Caco-2 (cell line): ENCODE data around the gene GAB2. TPM values are rescaled to one million over a fixed set of nuclear protein-coding genes. Genes with fewer than 3 reads are reported as not detected.

ENCODE experiments used
- BruUV-seq: library from RNA; stranded (reverse); fragments of 400-500 nt; replicated peaks from 2 replicates; lab custom pipeline; 2021; lab: Mats Ljungman, UMichigan
- CTCF ChIA-PET: fragments of 300-600 bp; sonication (Branson Sonifier 250); formaldehyde crosslinking; loops from one replicate; lab custom pipeline; 2022; ENCODE audit warnings: antibody characterized with exemption; lab: Charles Lee
- POLR2A ChIA-PET: fragments of 300-600 bp; sonication (Branson Sonifier 250); formaldehyde crosslinking; loops from one replicate; lab custom pipeline; 2022; ENCODE audit warnings: antibody characterized with exemption; lab: Charles Lee
- DNase-seq, 2 experiments: peaks; one replicate each; pipeline versions ENCODE4 v3.0.0 to v3.0.0-alpha.2; 2020 to 2022
- H3K27me3 ChIP-seq: replicated peaks from 2 replicates; pipeline ENCODE4 v1.6.0; 2011; ENCODE audit warnings: low read length; ENCODE audit not compliant: control insufficient read depth, insufficient read depth
- H3K36me3 ChIP-seq: 2 replicates; pipeline ENCODE4 v1.5.1; 2011; ENCODE audit warnings: low read length; ENCODE audit not compliant: control insufficient read depth, insufficient read depth
- H3K4me1 ChIP-seq: fragments of 250-450 bp; sonication (Bioruptor Pico); 2 replicates; pipeline ENCODE4 v1.5.1; 2020; ENCODE audit warnings: mild to moderate bottlenecking
- H3K4me3 ChIP-seq: 2 replicates; pipeline ENCODE4 v1.5.1; 2011; ENCODE audit warnings: low read depth, mild to moderate bottlenecking, control low read depth, low read length
- H3K9me3 ChIP-seq: fragments of 250-450 bp; sonication (Bioruptor Pico); 2 replicates; pipeline ENCODE4 v1.5.1; 2020; ENCODE audit warnings: mild to moderate bottlenecking, moderate library complexity
- H3K27ac Mint-ChIP-seq: one replicate; pipeline ENCODE4 v1.8.0; 2022; ENCODE audit warnings: mixed read lengths; ENCODE audit not compliant: unreplicated experiment
- H3K27me3 Mint-ChIP-seq: one replicate; pipeline ENCODE4 v1.8.0; 2022; ENCODE audit warnings: mixed read lengths; ENCODE audit not compliant: insufficient read depth, unreplicated experiment
- H3K36me3 Mint-ChIP-seq: one replicate; pipeline ENCODE4 v1.8.0; 2022; ENCODE audit warnings: mild to moderate bottlenecking, mixed read lengths; ENCODE audit not compliant: insufficient read depth, unreplicated experiment
- H3K4me1 Mint-ChIP-seq: one replicate; pipeline ENCODE4 v1.8.0; 2022; ENCODE audit warnings: low read depth, mixed read lengths; ENCODE audit not compliant: unreplicated experiment
- H3K4me3 Mint-ChIP-seq: one replicate; pipeline ENCODE4 v1.8.0; 2022; ENCODE audit warnings: mild to moderate bottlenecking, moderate library complexity, mixed read lengths; ENCODE audit not compliant: unreplicated experiment
- H3K9me3 Mint-ChIP-seq: one replicate; pipeline ENCODE4 v1.8.0; 2022; ENCODE audit warnings: mixed read lengths; ENCODE audit not compliant: unreplicated experiment
- intact Hi-C: fragments of 100-400 bp; cut with micrococcal nuclease; formaldehyde crosslinking; loops from one replicate; pipeline ENCODE4 v1.10.0; 2022; ENCODE audit not compliant: unreplicated experiment
- total RNA-seq: library from RNA; stranded (reverse); gene quantifications from 2 replicates; pipeline ENCODE4 v1.2.3, GENCODE V29; 2022
- TF ChIP-seq, protein P1 (sequence below), 2 experiments: fragments of 200-600 bp in 1 of 2; IDR thresholded peaks; 1 replicate in 1 of 2; 2 replicates in 1 of 2; pipeline versions ENCODE4 v1.5.1 to v1.8.0; 2011 to 2022; ENCODE audit warnings: antibody characterized with exemption in 1 of 2, control low read depth in 1 of 2, inconsistent platforms in 1 of 2, low read depth in 1 of 2, low read length in 1 of 2, mild to moderate bottlenecking in 1 of 2, moderate library complexity in 1 of 2; ENCODE audit not compliant: insufficient read depth in 1 of 2, severe bottlenecking in 1 of 2, unreplicated experiment in 1 of 2

The GAB2 gene
- total RNA-seq, 1 experiment from 2014 or later: 67.3 TPM

DNA sequence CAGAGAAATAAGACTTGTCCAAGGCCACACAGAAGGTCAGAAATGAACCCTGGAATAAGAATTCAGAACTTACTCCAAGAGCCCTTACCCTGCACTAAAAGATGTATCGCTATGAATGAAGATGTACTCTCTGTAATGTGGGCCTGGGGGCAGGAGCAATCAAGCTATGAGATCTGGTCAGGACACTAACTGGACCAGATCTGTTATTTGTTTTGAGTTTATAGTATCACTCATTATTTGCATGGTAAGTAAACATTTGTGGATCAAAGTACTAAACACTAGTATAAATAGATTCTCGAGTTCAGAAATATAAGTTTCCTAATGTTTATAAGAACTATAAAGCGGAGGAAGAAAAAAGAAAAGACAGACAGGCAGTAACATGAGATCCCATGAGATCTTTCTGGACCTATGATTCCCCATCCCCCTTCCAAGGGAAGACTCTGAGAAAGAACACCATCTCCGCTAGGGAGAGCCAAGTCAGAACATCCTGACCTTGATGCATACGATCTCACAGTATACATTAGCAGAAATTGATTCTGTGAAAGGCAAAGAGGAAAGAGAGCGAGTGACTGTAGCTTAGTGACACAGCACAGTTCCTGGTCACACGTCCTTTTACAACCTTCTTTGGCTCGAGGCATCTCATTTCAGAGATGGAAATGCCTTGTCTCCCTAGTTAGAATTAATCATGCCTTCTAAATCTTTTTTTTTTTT, 157.7 kb downstream of the GAB2 start:
- Histone ChIP-seq H3K36me3 (no peaks in the 10 kb centered on the region), H3K9me3 (no peaks in the 10 kb centered on the region), H3K27me3 (no peaks in the 10 kb centered on the region), H3K4me1 (0 out of 2 replicates have a peak, but pooled peaks cover 4% of the 10 kb centered on the region), H3K4me3 (no peak overlapping the region)
- intact Hi-C loops: no loop called here
- Mint-ChIP-seq H3K4me3 (no peak overlapping the region), H3K9me3 (no peaks in the 10 kb centered on the region), H3K36me3 (peaks cover 23% of the 10 kb centered on the region), H3K27me3 (no peaks in the 10 kb centered on the region), H3K4me1 (peaks cover 9% of the 10 kb centered on the region), H3K27ac (no peak overlapping the region)
- POLR2A ChIA-PET: no interaction called here
- CTCF ChIA-PET: interaction anchor here (0.8 to 0.9 kb wide), 2 partner anchors 60 to 276 kb away, joined by 3 read pairs; no protein-coding TSS in a partner anchor
- BruUV-seq: no TSS peak
- TF ChIP-seq, protein P1, sequence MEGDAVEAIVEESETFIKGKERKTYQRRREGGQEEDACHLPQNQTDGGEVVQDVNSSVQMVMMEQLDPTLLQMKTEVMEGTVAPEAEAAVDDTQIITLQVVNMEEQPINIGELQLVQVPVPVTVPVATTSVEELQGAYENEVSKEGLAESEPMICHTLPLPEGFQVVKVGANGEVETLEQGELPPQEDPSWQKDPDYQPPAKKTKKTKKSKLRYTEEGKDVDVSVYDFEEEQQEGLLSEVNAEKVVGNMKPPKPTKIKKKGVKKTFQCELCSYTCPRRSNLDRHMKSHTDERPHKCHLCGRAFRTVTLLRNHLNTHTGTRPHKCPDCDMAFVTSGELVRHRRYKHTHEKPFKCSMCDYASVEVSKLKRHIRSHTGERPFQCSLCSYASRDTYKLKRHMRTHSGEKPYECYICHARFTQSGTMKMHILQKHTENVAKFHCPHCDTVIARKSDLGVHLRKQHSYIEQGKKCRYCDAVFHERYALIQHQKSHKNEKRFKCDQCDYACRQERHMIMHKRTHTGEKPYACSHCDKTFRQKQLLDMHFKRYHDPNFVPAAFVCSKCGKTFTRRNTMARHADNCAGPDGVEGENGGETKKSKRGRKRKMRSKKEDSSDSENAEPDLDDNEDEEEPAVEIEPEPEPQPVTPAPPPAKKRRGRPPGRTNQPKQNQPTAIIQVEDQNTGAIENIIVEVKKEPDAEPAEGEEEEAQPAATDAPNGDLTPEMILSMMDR (IDR thresholded peaks at IDR 0.05; ENCODE audit: insufficient read depth in 1 of 2, low read depth in 1 of 2, low read length in 1 of 2, severe bottlenecking in 1 of 2, unreplicated experiment in 1 of 2): no peak
- no peak for DNase-seq

DNA sequence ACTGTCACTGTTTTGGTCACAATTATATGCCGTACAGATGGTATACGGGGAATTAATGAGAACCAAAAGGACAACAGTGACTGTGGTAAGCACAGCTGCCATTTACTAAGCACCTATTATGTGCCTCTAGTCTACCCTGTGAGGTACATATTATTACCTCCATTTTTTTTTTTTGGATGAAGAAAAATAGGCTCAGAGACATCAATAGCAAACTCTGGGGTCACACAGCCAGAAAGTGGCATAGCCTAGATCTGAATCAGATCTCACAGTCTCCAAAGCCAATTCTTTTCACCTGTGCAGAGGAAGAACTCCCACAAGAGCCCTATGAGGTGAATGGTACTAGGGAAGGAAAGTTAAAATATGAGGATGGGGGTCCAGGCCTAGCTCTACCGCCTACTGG, 160.0 kb downstream of the GAB2 start:
- no peak overlapping the region for H3K4me3 ChIP-seq
- no peak overlapping the region for H3K27ac Mint-ChIP-seq
- no TSS peak for BruUV-seq
- TF ChIP-seq, protein P1 (IDR thresholded peaks at IDR 0.05; ENCODE audit: insufficient read depth in 1 of 2, low read depth in 1 of 2, low read length in 1 of 2, severe bottlenecking in 1 of 2, unreplicated experiment in 1 of 2): no peak
- H3K4me3 Mint-ChIP-seq: no peak overlapping the region
- H3K36me3 Mint-ChIP-seq: peaks cover 30% of the 10 kb centered on the region
- peaks cover 9% of the 10 kb centered on the region for H3K4me1 Mint-ChIP-seq
- H3K27me3 Mint-ChIP-seq: no peaks in the 10 kb centered on the region
- ChIA-PET POLR2A (no interaction called here), CTCF (interaction anchor here (0.6 to 0.8 kb wide), 2 partner anchors 29 to 159 kb away, joined by 3 to 4 read pairs; no protein-coding TSS in a partner anchor)
- H3K27me3 ChIP-seq: no peaks in the 10 kb centered on the region
- DNase-seq: no peak
- H3K9me3 ChIP-seq: no peaks in the 10 kb centered on the region
- H3K36me3 ChIP-seq: no peaks in the 10 kb centered on the region
- intact Hi-C loops: no loop called here
- 0 out of 2 replicates have a peak, but pooled peaks cover 4% of the 10 kb centered on the region for H3K4me1 ChIP-seq
- no peaks in the 10 kb centered on the region for H3K9me3 Mint-ChIP-seq

DNA sequence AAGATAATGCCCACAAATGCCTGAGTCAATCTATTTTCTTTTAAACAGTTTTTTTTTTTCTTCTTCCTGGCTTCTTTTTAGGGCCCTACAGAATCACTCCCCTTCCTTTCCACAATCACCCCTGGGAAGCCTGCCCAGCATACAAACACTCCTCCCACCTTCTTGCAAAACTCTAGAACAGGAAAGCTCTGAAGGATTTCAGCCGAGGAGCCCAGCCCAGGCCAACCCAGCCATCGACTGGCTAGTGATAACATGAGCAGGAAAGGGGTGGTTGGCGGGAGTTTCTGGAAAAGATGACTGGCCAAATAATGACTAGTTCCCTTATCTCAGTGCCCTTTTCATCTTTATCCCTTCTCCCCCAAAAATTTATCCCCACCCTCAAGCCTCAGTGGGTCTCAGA, 160.7 kb downstream of the GAB2 start:
- CTCF ChIA-PET: interaction anchor here (0.6 to 0.8 kb wide), 2 partner anchors 29 to 160 kb away, joined by 3 to 4 read pairs; no protein-coding TSS in a partner anchor
- Mint-ChIP-seq H3K4me1 (peaks cover 9% of the 10 kb centered on the region), H3K36me3 (peaks cover 30% of the 10 kb centered on the region), H3K4me3 (no peak overlapping the region), H3K27ac (no peak overlapping the region), H3K9me3 (no peaks in the 10 kb centered on the region), H3K27me3 (no peaks in the 10 kb centered on the region)
- Histone ChIP-seq H3K36me3 (no peaks in the 10 kb centered on the region), H3K4me1 (0 out of 2 replicates have a peak, but pooled peaks cover 4% of the 10 kb centered on the region), H3K4me3 (no peak overlapping the region), H3K27me3 (no peaks in the 10 kb centered on the region), H3K9me3 (no peaks in the 10 kb centered on the region)
- POLR2A ChIA-PET: interaction anchor here (0.7 kb wide), 1 partner anchor 771 kb away, joined by 6 read pairs; no protein-coding TSS in a partner anchor
- no TSS peak for BruUV-seq
- DNase-seq: no peak
- intact Hi-C loops: no loop called here
- TF ChIP-seq, protein P1 (IDR thresholded peaks at IDR 0.05; ENCODE audit: insufficient read depth in 1 of 2, low read depth in 1 of 2, low read length in 1 of 2, severe bottlenecking in 1 of 2, unreplicated experiment in 1 of 2): no peak
